ENCODE measurements around the gene NFXL1.

- TF ChIP-seq, protein P1, sequence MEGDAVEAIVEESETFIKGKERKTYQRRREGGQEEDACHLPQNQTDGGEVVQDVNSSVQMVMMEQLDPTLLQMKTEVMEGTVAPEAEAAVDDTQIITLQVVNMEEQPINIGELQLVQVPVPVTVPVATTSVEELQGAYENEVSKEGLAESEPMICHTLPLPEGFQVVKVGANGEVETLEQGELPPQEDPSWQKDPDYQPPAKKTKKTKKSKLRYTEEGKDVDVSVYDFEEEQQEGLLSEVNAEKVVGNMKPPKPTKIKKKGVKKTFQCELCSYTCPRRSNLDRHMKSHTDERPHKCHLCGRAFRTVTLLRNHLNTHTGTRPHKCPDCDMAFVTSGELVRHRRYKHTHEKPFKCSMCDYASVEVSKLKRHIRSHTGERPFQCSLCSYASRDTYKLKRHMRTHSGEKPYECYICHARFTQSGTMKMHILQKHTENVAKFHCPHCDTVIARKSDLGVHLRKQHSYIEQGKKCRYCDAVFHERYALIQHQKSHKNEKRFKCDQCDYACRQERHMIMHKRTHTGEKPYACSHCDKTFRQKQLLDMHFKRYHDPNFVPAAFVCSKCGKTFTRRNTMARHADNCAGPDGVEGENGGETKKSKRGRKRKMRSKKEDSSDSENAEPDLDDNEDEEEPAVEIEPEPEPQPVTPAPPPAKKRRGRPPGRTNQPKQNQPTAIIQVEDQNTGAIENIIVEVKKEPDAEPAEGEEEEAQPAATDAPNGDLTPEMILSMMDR (IDR thresholded peaks at IDR 0.05), result no peak
- TF ChIP-seq POLR2A (IDR thresholded peaks at IDR 0.05), result no peak
Measured at GRCh38 chr4:47882228-47882627, 32.2 kb downstream of the NFXL1 start.
